Lower leg skin (tissue), 4 donors: ENCODE results near the gene CSNK1G1. TPM values are rescaled to one million over a fixed set of nuclear protein-coding genes. Genes with fewer than 3 reads are reported as not detected.
A peak's percentile ranks its signal among the peaks of the same experiment; 100 is the strongest.

Experiments
- DNase-seq, 2 donors: peaks; one replicate each; pipeline ENCODE4 v3.0.0-alpha.2; 2019; ENCODE audit warnings: low spot score in 2 of 2
- H3K4me3 ChIP-seq: fragments of 200-600 bp; sonication (generic); 2 replicates; pipeline ENCODE4 v1.5.1; 2017; ENCODE audit warnings: mild to moderate bottlenecking, low read depth; ENCODE audit not compliant: poor library complexity, severe bottlenecking
- POLR2A ChIP-seq, 2 donors: fragments of 450-650 bp; IDR thresholded peaks; one replicate each; pipeline ENCODE4 v1.6.1; 2016 to 2017; ENCODE audit warnings: antibody characterized with exemption in 2 of 2, mild to moderate bottlenecking in 1 of 2, moderate library complexity in 1 of 2
- WGBS, 2 donors: methylation state at CpG; one replicate each; pipeline ENCODE4 v1.1.5; 2018; 5-methylcytosine and 5-hydroxymethylcytosine counted together
- intact Hi-C: fragments of 100-400 bp; cut with DNase I; formaldehyde crosslinking; loops from one replicate; pipeline ENCODE4 v1.15.0; 2023; ENCODE audit warnings: low total_unique reads
- total RNA-seq, 4 donors: library from RNA; depleted of rRNA; stranded (reverse); fragments of >200 nt; gene quantifications; one replicate each; pipeline ENCODE4 v1.1.0, GENCODE V29; 2016
- TF ChIP-seq, protein P1 (sequence below), 3 donors: fragments of 450-650 bp; IDR thresholded peaks; one replicate each; pipeline ENCODE4 v1.5.1; 2016; ENCODE audit warnings: antibody characterized with exemption in 3 of 3, mild to moderate bottlenecking in 3 of 3, moderate library complexity in 2 of 3

CSNK1G1 gene
- total RNA-seq, 4 donors from 2014 or later = 11.9 to 16.7 (median 14.1) TPM

- intact Hi-C loops = loop anchor here (10.0 kb wide), 1 partner anchor 59 kb away; the partner anchor contains the start of genes CIAO2A and SNX1
- WGBS, 2 donors = 16 to 22% methylated on average over 12 of the region's 12 CpGs
- DNase-seq = peak; percentile 83 to 97
- no peak overlapping the region for H3K4me3 ChIP-seq
- TF ChIP-seq, protein P1, sequence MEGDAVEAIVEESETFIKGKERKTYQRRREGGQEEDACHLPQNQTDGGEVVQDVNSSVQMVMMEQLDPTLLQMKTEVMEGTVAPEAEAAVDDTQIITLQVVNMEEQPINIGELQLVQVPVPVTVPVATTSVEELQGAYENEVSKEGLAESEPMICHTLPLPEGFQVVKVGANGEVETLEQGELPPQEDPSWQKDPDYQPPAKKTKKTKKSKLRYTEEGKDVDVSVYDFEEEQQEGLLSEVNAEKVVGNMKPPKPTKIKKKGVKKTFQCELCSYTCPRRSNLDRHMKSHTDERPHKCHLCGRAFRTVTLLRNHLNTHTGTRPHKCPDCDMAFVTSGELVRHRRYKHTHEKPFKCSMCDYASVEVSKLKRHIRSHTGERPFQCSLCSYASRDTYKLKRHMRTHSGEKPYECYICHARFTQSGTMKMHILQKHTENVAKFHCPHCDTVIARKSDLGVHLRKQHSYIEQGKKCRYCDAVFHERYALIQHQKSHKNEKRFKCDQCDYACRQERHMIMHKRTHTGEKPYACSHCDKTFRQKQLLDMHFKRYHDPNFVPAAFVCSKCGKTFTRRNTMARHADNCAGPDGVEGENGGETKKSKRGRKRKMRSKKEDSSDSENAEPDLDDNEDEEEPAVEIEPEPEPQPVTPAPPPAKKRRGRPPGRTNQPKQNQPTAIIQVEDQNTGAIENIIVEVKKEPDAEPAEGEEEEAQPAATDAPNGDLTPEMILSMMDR (IDR thresholded peaks at IDR 0.05) = peak in 1 of 3 donors; percentile 69
- no peak for TF ChIP-seq POLR2A (IDR thresholded peaks at IDR 0.05)
These were observed 202.2 kb downstream of the CSNK1G1 start for GRCh38 chr15:64153480-64154367.

- DNase-seq = peak in 1 of 2 donors; percentile 78
- no peak overlapping the region for H3K4me3 ChIP-seq
- TF ChIP-seq, protein P1 (IDR thresholded peaks at IDR 0.05) = no peak
- no peak for TF ChIP-seq POLR2A (IDR thresholded peaks at IDR 0.05)
- intact Hi-C loops = loop anchor here (10.0 kb wide), 1 partner anchor 58 kb away; the partner anchor contains the start of genes CIAO2A and SNX1
- WGBS, 2 donors = 18% methylated on average over 20 to 22 of the region's 27 CpGs
These were observed 203.2 kb downstream of the CSNK1G1 start for GRCh38 chr15:64152507-64153387.

- intact Hi-C loops = loop anchor here (10.0 kb wide), 1 partner anchor 57 kb away; the partner anchor contains the start of genes CIAO2A and SNX1
- peak in 1 of 2 donors; percentile 85 for DNase-seq
- H3K4me3 ChIP-seq = peak within 1 kb of the TSS; percentile 24
- TF ChIP-seq, protein P1 (IDR thresholded peaks at IDR 0.05) = no peak
- TF ChIP-seq POLR2A (IDR thresholded peaks at IDR 0.05) = no peak
- WGBS, 2 donors = 1 to 5% methylated on average over 17 to 22 of the region's 83 CpGs
These were observed 204.1 kb downstream of the CSNK1G1 start, which contains the start of gene SNX22 for GRCh38 chr15:64151727-64152506. SNX22 (plus strand) TSS chr15:64151731; CDS start chr15:64151776, 45 bp downstream.

- intact Hi-C loops = loop anchor here (10.0 kb wide), 1 partner anchor 55 kb away; the partner anchor contains the start of genes CIAO2A and SNX1
- H3K4me3 ChIP-seq = no peak overlapping the region
- TF ChIP-seq, protein P1 (IDR thresholded peaks at IDR 0.05) = no peak
- DNase-seq = peak in 1 of 2 donors; percentile 68
- WGBS, 2 donors = 71 to 73% methylated on average over 9 of the region's 9 CpGs
These were observed 205.9 kb downstream of the CSNK1G1 start for GRCh38 chr15:64149893-64150578.
